Urothelium cell line (cell line): ENCODE results near the gene MUC22.
"Not testable (repeated sequence)": the region's sequence is repeated elsewhere in the genome, so short reads cannot be mapped to it uniquely, and the experiment has no call there.

ENCODE experiments used
- DNase-seq: peaks from one replicate; pipeline ENCODE4 v3.0.0; 2011; ENCODE audit warnings: low spot score, mixed read lengths
- FAIRE-seq: peaks from 2 replicates; lab custom pipeline; 2011; peaks lifted over from hg19 to GRCh38; lab: Jason Lieb, UNC

The MUC22 gene

DNA sequence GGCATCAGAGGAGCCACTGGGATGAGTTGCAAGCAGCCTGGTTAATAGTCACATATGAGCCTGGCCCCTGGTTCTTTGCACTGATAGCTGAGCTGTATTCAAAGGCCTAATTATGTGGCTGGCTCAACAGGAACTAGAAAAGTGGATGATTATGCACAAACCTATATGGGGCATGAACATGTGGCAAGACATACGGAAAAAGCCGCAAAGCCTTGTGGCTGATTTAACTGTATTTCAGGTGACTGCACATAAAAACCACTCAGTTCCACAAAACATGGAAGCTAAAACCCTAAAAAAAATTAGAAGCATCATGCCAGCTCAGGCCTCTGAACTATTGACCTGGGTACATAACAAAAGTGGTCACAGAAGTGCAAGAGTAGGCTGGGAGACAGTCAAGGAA lies 13.0 kb upstream of the MUC22 start:
- no peak for FAIRE-seq
- DNase-seq = no peak

DNA sequence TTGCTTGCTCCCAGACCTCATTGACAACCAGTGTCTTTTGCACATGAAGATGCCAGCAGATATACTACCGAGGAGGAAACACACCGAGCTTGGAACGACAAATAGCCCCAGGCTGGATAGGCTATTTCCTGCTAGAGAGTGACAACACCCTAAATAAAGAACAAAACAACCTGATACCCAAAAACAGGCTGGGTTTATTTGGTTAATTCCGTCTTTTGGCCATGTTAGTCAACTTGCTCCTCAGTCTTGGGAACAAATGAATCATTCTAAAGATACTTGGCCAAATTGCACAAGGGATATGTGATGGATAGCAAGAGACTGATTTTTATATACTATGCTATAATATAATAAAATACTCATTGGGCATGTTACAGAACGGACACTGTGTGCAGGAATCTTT lies 11.5 kb upstream of the MUC22 start:
- no peak for DNase-seq
- FAIRE-seq = no peak

- not testable (repeated sequence) for DNase-seq, FAIRE-seq
These were observed 10.0 kb upstream of the MUC22 start for GRCh38 chr6:31000067-31000860.

DNA sequence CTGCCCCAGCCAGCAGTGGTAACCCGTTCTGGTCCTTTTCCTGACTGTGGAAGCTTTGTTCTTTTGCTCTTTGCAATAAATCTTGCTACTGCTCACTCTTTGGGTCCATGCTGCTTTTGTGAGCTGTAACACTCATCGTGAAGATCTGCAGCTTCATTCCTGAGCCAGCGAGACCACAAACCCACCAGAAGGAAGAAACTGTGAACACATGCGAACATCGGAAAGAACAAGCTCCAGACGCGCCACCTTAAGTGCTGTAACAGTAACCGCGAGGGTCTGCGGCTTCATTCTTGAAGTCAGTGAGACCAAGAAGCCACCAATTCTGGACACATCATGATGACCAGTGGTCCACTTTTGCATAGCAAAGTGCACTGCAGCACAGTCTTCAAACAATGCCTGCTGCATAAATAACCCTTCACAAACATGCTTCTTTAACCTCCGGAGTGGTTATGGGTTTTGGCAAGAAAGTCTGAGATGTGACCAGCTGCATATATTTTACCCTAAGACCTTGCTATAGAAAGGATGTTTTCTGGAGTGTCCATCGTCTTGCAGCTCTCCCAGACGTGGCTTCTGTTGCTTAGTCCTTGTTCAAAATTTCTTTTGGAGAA lies 8.9 kb upstream of the MUC22 start:
- FAIRE-seq = no peak

DNA sequence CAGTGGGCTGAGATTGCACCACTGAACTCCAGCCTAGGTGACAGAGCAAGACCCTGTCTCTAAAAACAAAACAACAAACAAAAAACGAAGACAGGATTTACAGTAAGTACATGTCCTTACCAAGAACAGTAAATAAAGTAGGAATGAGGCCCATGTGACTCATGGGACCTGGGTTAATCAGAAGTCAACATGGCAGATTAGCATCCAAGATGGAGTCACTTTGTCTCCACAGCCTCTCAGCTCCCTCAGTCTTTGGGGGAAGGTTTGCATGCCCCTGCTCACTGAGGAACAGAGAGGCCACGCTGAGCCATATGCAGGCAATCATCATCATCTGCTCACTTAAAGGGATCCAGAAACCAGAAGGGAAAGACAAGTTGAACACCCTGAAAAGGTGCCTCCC lies 7.8 kb upstream of the MUC22 start:
- FAIRE-seq (no peak), DNase-seq (no peak)

More for the DNA sequence above, 8.9 kb upstream of the MUC22 start:
- DNase-seq = no peak

- FAIRE-seq (no peak), DNase-seq (no peak)
These were observed 5.5 kb upstream of the MUC22 start for GRCh38 chr6:31004794-31005193.

- no peak for FAIRE-seq
- DNase-seq = no peak
These were observed 4.8 kb upstream of the MUC22 start for GRCh38 chr6:31005249-31006020.

DNA sequence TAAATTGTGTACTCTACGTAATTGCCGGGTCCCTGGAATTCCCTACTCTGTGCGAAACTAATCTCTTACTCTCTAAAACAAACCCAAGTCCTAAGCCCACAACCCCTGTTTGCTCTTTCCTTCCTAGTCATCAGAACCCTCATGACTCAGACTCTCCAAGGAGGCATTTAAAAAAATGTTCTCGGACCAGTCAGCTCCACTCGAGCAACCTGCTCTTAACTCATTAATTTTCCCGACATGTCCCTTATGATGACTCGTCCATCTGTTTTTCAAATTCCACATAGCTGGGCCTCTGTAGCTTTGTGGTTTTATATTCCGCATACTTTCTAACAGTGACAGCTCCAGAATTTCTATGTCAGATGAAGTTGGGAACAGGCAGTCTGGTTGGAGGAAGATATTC lies 2.6 kb upstream of the MUC22 start:
- no peak for FAIRE-seq

GRCh38 chr6:31008165-31008564 lies 2.1 kb upstream of the MUC22 start:
- DNase-seq = peak; percentile 27
- no peak for FAIRE-seq

More for the DNA sequence above, 2.6 kb upstream of the MUC22 start:
- DNase-seq = peak; percentile 82

DNA sequence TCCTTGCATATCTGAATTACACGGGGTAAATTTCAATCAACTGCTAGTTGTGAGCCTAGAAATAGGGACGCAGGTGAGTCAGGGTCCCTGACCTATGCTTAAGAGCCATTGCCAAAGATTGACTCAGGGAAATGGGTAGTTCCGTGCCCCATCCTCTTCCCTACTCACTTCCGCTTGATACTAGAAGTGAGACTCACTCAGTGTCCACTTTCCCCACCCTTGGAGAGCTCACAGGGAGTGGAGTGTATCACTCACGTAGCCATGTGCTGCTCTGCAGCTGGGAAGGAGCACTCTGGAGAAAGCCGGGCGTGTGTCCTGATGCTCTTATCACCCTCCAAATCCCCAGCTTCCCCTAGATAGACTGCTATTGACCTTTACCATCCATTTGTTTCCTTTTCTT lies 543 bp upstream of the MUC22 start:
- FAIRE-seq (no peak), DNase-seq (no peak)

DNA sequence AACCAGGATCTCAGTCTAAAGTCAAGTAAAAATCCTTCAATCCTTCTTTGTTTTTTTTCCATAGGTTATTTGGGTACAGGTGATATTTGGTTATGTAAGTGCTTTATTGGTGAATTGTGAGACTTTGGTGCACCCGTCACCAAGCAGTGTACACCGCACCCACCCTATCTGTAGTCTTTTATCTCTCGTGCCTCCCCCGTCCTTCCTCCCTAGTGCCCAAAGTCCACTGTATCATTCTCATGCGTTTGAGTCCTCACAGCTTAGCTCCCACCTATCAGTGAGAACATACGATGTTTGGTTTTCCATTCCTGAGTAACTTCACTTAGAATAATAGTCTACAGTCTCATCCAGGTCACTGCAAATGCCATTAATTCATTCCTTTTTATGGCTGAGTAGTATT lies 879 bp downstream of the MUC22 start:
- no peak for DNase-seq

GRCh38 chr6:31016659-31017299 lies 6.5 kb downstream of the MUC22 start:
- DNase-seq (no peak), FAIRE-seq (no peak)

More for the DNA sequence above, 879 bp downstream of the MUC22 start:
- no peak for FAIRE-seq

DNA sequence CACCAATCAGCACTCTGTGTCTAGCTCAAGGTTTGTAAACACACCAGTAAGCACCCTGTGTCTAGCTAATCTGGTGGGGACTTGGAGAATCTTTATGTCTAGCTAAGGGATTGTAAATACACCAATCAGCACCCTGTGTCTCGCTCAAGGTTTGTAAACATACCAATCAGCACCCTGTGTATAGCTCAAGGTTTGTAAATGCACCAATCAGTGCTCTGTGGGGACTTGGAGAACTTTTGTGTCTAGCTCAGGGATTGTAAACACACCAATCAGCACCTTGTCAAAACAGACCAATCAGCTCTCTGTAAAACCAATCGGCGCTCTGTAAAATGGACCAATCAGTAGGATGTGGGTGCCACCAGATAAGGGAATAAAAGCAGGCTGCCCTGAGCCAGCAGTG lies 7.2 kb downstream of the MUC22 start:
- not testable (repeated sequence) for DNase-seq, FAIRE-seq

GRCh38 chr6:31020057-31020456 lies 9.8 kb downstream of the MUC22 start:
- FAIRE-seq = no peak
- DNase-seq = no peak

DNA sequence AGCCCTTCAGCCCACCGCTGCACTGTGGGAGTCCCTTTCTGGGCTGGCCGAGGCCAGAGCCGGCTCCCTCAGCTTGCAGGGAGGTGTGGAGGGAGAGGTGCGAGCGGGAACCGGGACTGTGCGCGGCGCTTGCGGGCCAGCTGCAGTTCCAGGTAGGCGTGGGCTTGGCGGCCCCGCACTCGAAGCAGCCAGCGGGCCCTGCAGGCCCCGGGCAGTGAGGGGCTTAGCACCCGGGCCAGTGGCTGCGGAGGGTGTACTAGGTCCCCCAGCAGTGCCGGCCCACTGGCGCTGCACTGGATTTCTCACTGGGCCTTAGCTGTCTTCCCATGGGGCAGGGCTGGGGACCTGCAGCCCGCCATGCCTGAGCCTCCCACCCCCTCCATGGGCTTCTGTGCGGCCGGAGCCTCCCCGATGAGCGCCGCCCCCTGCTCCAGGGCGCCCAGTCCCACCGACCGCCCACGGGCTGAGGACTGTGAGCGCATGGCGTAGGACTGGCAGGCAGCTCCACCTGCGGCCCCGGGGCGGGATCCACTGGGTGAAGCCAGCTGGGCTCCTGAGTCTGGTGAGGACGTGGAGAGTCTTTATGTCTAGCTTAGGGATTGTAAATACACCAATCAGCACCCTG lies 10.5 kb downstream of the MUC22 start:
- not testable (repeated sequence) for FAIRE-seq, DNase-seq

GRCh38 chr6:31021705-31022531 lies 11.6 kb downstream of the MUC22 start:
- not testable (repeated sequence) for FAIRE-seq, DNase-seq

DNA sequence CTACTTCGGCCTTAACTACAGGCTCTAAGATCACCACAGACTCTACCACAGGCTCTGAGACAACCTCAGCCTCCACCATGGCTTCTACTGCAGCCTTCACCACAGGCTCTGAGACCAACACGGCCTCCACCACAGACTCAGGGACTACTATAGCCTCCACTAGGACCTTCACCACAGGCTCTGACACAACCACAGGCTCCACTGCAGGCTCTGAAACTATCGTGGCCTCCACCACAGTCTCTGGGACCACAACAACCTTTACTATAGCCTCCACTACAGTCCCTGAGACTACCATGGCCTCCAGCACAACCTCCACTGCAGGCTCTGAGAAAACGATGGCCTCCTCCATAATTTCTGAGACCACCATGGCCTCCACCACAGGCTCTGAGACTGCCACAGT lies 15.3 kb downstream of the MUC22 start:
- FAIRE-seq = no peak
- no peak for DNase-seq

- DNase-seq (no peak), FAIRE-seq (no peak)
These were observed 20.8 kb downstream of the MUC22 start for GRCh38 chr6:31031095-31031494.

DNA sequence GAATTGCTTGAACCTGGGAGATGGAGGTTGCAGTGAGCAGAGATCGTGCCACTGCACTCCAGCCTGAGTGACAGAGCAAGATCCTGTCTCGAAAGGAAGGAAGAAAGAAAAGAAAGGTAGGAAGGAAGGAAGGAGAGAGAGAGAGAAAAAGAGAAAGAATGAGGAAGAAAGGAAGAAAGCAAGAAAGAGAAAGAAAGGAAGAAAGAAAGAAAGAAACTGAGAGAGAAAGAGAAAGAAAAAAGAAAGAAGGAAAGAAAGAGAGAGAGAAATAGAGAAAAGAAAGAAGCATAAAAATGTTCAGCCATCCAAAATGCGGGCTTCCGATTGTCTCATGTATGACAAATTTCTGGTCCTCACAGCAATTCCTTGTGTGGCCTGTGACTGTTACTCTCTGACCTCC lies 22.8 kb downstream of the MUC22 start:
- DNase-seq = no peak
- FAIRE-seq = no peak
